ENCODE data around the gene TRIP6.
A peak's percentile ranks its signal among the peaks of the same experiment; 100 is the strongest.

Gene TRIP6

GRCh38 chr7:100823140-100823525 lies 44.1 kb upstream of the TRIP6 start:
- no peaks in the 10 kb centered on the region for H3K9me3 ChIP-seq
- peaks cover 35% of the 10 kb centered on the region for H3K36me3 ChIP-seq
- H3K27ac ChIP-seq: no peak overlapping the region
- H3K4me1 ChIP-seq (ENCODE audit: control insufficient read depth in 1 of 2, insufficient read depth in 1 of 2, low read depth in 1 of 2, low read length in 1 of 2): peaks cover 32 to 36% of the 10 kb centered on the region in 2 experiments
- peaks cover 18% of the 10 kb centered on the region for H3K27me3 ChIP-seq
- no peak overlapping the region for H3K4me3 ChIP-seq (ENCODE audit: low read depth in 1 of 2, low read length in 1 of 2)
- TF ChIP-seq CTCF (IDR thresholded peaks at IDR 0.05): no peak

DNA sequence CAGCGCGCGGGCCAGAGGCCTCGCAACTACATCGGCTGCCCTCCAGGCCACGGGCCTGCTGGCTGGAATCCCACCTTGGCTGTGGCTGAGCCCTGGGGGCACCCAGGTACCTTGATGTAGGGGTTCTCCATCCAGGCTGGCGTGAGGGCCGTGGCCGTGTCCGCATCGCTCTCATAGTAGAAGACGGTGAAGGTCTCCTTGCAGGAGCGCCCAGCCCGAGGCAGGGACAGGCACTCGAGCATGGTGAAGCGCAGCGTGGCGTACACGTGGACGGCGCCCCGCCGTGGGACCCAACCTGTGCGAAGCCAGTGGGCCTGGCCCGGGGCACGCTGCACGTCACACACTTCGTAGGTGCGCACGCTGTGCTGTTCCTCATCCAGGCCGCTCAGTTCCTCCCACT lies 43.7 kb upstream of the TRIP6 start:
- H3K4me3 ChIP-seq (ENCODE audit: low read depth in 1 of 2, low read length in 1 of 2): no peak overlapping the region
- peaks cover 35% of the 10 kb centered on the region for H3K36me3 ChIP-seq
- peaks cover 33 to 37% of the 10 kb centered on the region in 2 experiments for H3K4me1 ChIP-seq (ENCODE audit: control insufficient read depth in 1 of 2, insufficient read depth in 1 of 2, low read depth in 1 of 2, low read length in 1 of 2)
- no peak for TF ChIP-seq CTCF (IDR thresholded peaks at IDR 0.05)
- no peaks in the 10 kb centered on the region for H3K9me3 ChIP-seq
- peaks cover 22% of the 10 kb centered on the region for H3K27me3 ChIP-seq
- H3K27ac ChIP-seq: no peak overlapping the region

- peak overlapping the region; percentile 70 to 72 for H3K4me3 ChIP-seq (ENCODE audit: low read depth in 1 of 2, low read length in 1 of 2)
- H3K9me3 ChIP-seq: no peaks in the 10 kb centered on the region
- H3K27me3 ChIP-seq: peaks cover 33% of the 10 kb centered on the region
- no peak for TF ChIP-seq CTCF (IDR thresholded peaks at IDR 0.05)
- peaks cover 33 to 37% of the 10 kb centered on the region in 2 experiments for H3K4me1 ChIP-seq (ENCODE audit: control insufficient read depth in 1 of 2, insufficient read depth in 1 of 2, low read depth in 1 of 2, low read length in 1 of 2)
- H3K36me3 ChIP-seq: peaks cover 31% of the 10 kb centered on the region
- H3K27ac ChIP-seq: peak overlapping the region; percentile 85
Measured at GRCh38 chr7:100824499-100825214, 42.5 kb upstream of the TRIP6 start.

GRCh38 chr7:100825215-100825671 lies 41.9 kb upstream of the TRIP6 start:
- peak overlapping the region; percentile 70 to 72 for H3K4me3 ChIP-seq (ENCODE audit: low read depth in 1 of 2, low read length in 1 of 2)
- peak overlapping the region; percentile 85 for H3K27ac ChIP-seq
- H3K27me3 ChIP-seq: peaks cover 39% of the 10 kb centered on the region
- TF ChIP-seq CTCF (IDR thresholded peaks at IDR 0.05): no peak
- peaks cover 33 to 37% of the 10 kb centered on the region in 2 experiments for H3K4me1 ChIP-seq (ENCODE audit: control insufficient read depth in 1 of 2, insufficient read depth in 1 of 2, low read depth in 1 of 2, low read length in 1 of 2)
- no peaks in the 10 kb centered on the region for H3K9me3 ChIP-seq
- H3K36me3 ChIP-seq: peaks cover 26% of the 10 kb centered on the region

GRCh38 chr7:100825751-100826513 lies 41.3 kb upstream of the TRIP6 start:
- Histone ChIP-seq H3K27ac (peak overlapping the region; percentile 85), H3K27me3 (peaks cover 46% of the 10 kb centered on the region), H3K36me3 (peaks cover 26% of the 10 kb centered on the region), H3K9me3 (no peaks in the 10 kb centered on the region), H3K4me1 (ENCODE audit: control insufficient read depth in 1 of 2, insufficient read depth in 1 of 2, low read depth in 1 of 2, low read length in 1 of 2) (peaks cover 33 to 37% of the 10 kb centered on the region in 2 experiments), H3K4me3 (ENCODE audit: low read depth in 1 of 2, low read length in 1 of 2) (peak overlapping the region; percentile 70 to 72)
- no peak for TF ChIP-seq CTCF (IDR thresholded peaks at IDR 0.05)
